GM19463 (cell line): Measurements from ENCODE around the gene CEP44.
A peak's percentile ranks its signal among the peaks of the same experiment; 100 is the strongest.
"Not testable (repeated sequence)": the region's sequence is repeated elsewhere in the genome, so short reads cannot be mapped to it uniquely, and the experiment has no call there.

Source experiments
- ATAC-seq: cut with Tn5 transposase; IDR thresholded peaks from one replicate; pipeline ENCODE4 v1.9.1; 2021; ENCODE audit warnings: mild to moderate bottlenecking, moderate library complexity; ENCODE audit not compliant: unreplicated experiment

The CEP44 gene

DNA sequence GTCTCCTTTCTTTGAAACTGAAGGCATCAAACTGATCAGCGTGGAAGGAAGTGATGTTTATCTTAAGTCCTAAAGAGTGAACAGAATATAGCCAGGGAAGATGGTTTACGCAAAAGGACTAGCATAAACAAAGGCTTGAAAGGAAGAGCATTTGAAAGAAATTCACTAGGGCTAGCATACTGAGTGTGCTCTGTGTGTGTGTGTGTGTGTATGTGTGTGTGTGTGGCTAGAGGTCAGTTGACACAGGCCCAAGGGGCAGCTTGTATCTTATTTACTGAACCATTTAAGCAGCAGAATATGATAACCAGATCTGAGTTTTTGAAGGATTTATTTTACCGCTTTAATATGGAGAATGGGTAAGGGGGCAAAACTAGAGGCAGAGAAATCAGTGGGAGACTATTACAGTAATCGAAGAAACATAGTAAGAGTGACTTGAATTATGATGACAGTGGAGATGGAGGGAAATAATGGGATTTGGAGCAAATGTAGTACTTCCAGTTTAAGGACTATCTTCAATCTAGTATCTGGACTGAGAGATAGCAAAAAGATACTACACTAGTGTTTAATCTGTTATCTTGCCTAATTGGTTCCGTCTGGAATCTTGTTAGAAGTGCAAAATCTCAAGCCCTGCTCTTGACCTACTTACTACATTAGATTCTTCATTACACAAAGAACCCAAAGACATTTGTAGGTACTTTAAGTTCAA is 36.9 kb downstream of the CEP44 start:
- ATAC-seq: no peak

DNA sequence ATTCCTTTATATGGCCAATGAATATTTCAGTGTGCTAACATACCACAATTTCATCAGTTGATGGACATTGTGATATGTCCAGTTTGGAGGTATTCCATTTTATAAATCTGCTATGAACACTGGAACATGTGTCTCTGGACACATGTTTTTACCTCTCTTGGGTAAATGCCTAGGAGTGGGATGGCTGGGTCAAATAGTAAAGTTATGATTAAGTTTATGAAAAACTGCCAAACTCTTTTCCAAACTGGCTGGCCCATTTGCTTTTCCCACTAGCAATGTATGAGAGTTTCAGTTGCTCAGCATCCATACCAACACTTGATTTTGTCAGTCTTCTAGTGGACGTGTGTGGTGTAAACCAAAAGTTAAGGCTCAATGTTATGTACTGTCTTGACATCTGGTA is 40.5 kb downstream of the CEP44 start:
- ATAC-seq: no peak

DNA sequence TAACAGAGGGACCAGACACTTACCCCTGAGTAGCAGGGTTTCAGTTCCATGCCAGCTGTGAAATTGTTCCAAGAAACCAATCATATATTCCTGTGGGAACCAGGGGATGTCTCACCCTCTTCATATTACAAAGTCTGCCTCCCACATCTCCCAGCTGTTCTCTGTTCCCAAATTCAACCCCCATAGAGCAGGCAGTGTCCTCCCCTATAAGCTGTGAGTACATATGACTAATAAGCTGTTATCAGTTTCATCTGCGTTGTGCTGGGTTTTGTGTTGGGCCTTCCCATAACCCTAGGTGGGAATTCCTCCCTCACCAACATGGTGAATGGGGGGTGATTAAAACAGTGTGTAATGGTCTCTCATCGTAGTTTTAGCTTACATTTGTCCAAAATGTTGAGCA is 41.0 kb downstream of the CEP44 start:
- no peak for ATAC-seq

DNA sequence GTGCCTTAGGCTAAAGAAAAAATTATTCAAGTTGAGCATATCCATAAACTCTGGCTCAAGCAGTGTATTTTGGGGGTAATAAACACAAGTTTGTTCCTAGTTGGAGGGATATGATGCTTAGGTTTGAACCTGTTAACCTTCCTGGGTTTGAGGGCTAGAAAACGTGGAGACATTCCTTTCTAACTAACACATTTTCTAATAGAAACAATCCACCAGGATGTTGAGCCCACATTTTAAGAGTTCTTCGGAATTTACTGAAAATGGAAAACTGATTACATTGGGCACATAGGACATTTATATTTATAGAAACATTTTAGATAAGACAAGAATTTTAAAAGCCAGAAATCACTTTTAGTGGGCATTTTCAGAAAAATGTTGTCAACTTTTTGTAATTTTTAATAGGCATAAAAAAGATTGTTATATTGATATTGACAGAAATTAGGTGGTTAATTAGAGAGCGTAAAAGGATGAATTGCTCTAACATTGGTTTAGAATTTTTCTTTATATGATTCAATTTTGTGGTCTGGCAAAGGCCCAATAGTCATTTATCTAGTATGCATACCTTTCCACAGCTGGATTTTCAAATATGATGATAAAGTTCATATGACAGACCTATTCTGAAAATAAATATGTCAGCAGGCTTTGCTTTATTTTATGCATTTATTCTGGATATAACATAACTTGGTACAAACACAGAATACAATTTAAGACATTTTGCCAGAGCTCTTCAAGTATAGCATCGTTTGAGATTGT is 49.2 kb downstream of the CEP44 start:
- ATAC-seq: no peak

- ATAC-seq: peak; percentile 98
Measured at GRCh38 chr4:174334628-174335027, 50.9 kb downstream of the CEP44 start.

DNA sequence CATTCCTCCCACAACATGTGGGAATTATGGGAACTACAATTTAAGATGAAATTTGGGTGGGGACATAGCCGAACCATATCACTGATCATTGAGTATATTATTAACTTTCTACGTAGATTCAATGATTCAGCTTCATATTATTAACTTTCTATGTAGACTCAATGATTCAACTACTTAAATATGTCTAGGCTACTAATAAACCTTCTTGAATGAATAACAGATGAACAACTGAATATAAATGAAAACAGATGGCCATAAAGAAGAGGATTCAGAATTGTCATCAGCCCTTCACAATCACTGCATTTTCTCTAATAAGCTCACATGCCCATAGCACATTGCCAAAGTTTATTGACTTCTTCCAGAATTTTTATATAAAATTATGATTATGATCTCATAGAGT is 57.0 kb downstream of the CEP44 start:
- ATAC-seq: no peak

DNA sequence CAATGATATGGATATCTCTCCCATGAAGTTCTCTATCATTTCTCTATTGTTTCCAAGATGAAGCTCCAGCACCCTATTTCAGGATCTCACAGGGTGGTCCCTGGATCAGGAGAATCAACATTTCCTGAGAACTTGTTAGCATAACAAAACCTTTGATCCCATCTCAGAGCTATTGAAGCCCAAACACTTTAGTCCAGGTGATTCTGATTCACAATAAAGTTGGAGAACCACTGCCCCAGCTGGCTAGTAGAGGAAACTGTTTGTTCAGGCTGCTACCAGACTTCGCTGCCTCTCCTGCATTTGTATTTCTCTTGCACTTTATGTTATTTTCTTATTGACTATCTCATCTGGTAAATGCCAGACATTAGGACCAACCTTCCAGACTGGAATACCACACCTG is 65.4 kb downstream of the CEP44 start:
- no peak for ATAC-seq

DNA sequence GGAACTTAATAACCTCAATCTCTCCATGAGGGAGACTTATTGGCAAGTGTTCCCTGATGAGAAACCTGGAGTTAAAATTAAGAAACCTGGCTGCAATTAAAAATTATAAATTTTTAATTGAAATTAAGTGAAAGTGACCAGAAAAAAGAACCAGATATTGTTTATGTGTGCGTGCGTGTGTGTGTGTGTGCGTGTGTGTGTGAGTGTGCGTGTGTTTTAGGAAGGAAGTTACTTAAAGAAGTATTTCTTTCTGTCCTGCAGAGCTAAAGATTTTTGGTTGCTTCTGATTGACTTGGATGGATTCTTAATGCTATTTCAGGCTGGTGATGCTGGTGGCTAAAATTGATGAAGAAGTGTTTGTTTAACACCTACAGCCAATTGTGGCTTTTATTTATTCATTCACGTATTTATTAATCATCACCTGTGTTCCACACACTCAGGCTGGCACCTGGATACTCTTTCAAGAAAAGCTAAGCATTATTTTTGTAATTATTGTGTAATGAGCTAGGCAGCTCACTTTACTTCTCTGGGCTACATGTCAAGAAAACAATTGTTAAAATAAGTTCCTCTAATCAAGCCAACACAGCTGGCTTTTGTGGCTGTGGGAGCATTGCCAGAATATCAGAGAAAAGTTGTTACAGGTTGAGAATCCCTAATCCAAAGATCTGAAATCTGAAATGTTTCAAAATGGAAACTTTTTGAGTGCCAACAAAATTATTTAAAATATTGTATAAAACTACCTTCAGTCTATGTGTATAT is 68.5 kb downstream of the CEP44 start:
- no peak for ATAC-seq

DNA sequence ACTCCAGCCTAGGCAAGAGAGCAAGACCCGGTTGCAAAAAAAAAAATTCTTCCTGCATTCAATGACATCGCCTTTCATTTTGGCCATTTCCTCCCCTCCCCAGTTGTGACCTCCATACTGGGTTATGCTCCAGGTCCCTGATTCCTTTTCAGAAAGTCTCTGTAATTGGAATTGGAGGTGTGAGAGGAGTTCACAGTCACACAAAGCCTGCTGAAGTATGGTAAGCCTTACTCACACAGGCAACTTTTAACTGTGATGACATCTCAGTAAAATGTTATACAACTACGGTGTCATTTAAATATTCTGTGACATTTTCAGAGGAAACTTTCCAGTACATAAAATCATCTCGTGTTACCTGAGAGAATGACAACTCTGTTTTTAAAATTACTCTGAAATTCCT is 73.6 kb downstream of the CEP44 start:
- no peak for ATAC-seq

- peak; percentile 49 for ATAC-seq
Measured at GRCh38 chr4:174358410-174358809, 74.7 kb downstream of the CEP44 start.

DNA sequence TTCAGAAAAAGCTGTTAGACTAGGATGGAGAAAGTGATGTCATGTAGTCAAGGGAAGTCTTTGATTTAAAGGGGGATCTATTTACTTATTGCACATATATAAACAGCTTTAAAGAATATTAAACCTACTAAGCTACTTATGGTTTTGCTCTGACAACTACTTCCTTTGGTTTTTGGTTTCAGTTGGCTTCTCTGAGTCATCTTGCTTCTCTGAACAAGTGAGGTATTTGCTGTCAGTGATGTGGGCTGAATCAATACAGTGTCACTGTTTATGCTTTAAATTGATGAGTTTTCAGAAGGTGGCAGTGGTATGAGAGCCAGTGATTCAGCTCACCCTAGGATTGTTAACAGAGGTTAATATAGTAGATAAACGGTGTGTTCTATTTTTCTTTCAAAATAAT is 75.1 kb downstream of the CEP44 start:
- peak; percentile 96 for ATAC-seq

DNA sequence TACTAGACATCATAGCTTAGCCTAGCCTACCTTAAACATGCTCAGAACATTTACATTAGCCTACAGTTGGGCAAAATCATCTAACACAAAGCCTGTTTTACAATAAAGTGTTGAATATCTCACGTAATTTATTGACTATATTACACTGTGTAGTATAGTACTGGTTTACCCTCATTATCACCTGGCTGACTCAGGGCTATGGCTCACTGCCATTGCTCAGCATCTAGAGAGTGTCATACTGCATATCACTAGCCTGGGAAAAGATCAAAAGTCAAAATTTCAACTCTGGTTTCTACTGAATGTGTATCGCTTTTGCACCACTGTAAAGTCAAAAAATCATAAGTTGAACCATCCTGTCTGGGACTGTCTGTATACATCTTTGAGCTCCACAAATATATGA is 78.6 kb downstream of the CEP44 start:
- ATAC-seq: no peak

- not testable (repeated sequence) for ATAC-seq
Measured at GRCh38 chr4:174363782-174364181, 80.1 kb downstream of the CEP44 start.

DNA sequence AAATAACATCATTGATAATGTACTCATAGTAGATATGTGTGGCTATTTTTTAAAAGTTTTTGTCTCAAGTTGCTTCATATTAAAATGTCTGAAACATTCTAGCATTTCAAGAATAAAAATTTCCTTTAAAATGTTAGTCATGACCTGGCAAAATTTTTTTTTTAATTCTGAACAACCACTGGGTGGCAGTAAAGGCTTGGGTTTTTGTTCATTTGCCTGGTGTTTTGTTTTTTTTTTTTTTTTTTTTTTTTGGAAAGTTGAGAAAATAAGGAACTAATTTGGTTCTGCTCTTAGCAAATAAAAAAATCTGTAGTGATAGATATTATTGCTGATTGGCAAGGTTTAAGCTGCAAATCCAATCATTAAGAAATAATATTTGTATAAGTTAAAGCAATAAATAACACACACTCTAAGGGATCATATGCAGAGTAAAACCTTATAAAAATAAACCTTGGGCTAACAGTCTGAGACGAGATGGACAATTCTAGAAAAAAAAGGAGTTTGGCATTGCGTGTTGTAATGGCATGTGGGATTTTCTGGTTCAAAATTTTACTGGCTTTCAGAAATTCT is 81.4 kb downstream of the CEP44 start:
- no peak for ATAC-seq

DNA sequence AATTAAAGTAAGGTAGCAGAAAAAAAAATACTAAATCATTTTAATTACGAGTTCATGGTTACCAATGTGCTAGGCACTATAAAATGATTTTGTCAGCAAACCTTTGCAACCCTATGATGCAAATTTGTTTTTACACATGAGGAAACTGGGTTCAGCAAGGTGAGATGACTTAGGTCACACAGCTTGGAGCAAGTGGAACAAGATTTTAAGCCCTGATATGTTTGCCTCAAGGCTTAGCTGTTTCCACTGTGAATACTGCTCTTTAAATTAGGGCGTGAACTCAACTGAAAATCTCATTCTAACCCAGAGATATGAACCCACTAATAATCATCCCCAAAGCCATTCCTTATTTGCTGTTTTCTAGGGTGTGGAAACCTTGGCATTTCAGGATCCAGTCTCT is 86.3 kb downstream of the CEP44 start:
- no peak for ATAC-seq

- no peak for ATAC-seq
Measured at GRCh38 chr4:174373821-174374220, 90.1 kb downstream of the CEP44 start.

GRCh38 chr4:174375422-174375821 is 91.7 kb downstream of the CEP44 start:
- ATAC-seq: no peak

- no peak for ATAC-seq
Measured at GRCh38 chr4:174377613-174378012, 93.9 kb downstream of the CEP44 start.

DNA sequence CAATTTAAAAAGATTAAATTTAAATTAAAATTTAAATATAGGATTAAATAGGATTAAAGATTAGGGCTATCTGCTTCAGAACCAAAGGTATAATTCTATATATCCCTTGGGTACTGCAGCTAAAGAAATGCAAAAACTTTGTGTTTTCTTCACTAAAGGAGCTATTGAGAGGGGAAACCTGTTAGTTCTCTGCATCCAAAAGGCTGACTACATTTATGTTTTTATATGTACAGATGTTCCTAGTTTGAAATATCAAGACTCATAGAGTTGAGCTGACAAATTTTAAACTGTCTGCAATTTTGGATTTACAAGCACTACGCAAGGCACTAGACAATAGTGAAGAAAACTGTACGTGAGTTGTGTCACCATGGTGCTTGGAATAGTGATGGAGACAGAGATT is 95.2 kb downstream of the CEP44 start:
- no peak for ATAC-seq

DNA sequence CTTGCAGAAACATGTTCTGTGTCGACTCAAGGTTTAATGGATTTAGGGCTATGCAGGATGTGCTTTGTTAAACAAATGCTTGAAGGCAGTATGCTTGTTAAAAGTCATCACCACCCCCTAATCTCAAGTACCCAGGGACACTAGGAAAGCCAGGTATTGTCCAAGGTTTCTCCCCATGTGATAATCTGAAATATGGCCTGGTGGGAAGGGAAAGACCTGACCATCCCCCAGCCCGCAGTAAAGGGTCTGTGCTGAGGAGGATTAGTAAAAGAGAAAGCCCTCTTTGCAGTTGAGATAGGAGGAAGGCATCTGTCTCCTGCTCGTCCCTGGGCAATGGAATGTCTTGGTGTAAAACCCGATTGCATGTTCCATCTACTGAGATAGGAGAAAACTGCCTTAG is 96.5 kb downstream of the CEP44 start:
- ATAC-seq: not testable (repeated sequence)

- ATAC-seq: no peak
Measured at GRCh38 chr4:174380699-174381439, 97.2 kb downstream of the CEP44 start.
